ENCODE measurements around the gene FAM180B.

Gene FAM180B

GRCh38 chr11:47569646-47570045 lies 16.8 kb upstream of the FAM180B start:
- no peak for DNase-seq
- ATAC-seq: no peak

GRCh38 chr11:47570651-47571356 lies 15.7 kb upstream of the FAM180B start:
- DNase-seq (no peak), ATAC-seq (no peak)

- no peak for ATAC-seq
Observed at GRCh38 chr11:47571357-47571729, 15.1 kb upstream of the FAM180B start.

GRCh38 chr11:47571895-47572294 lies 14.6 kb upstream of the FAM180B start:
- ATAC-seq (no peak), DNase-seq (no peak)

More at GRCh38 chr11:47571357-47571729, 15.1 kb upstream of the FAM180B start:
- DNase-seq: no peak

GRCh38 chr11:47572715-47573255 lies 13.7 kb upstream of the FAM180B start:
- ATAC-seq: no peak
- no peak for DNase-seq

GRCh38 chr11:47573321-47573720 lies 13.2 kb upstream of the FAM180B start:
- no peak for ATAC-seq
- no peak for DNase-seq

GRCh38 chr11:47577460-47578041 lies 8.9 kb upstream of the FAM180B start:
- ATAC-seq (no peak), DNase-seq (no peak)

GRCh38 chr11:47578524-47579494 lies 7.7 kb upstream of the FAM180B start, which contains the start of the genes KBTBD4 and NDUFS3:
TSS of gene KBTBD4 (minus strand) at chr11:47578970. CDS start at chr11:47578951, 19 bp downstream.
TSS of gene NDUFS3 (plus strand) at chr11:47579074. CDS start at chr11:47579092, 18 bp downstream.
- DNase-seq (peak; percentile 89), ATAC-seq (peak; percentile 94)

- no peak for DNase-seq
- no peak for ATAC-seq
Observed at GRCh38 chr11:47583844-47584243, 2.6 kb upstream of the FAM180B start.

- ATAC-seq (no peak), DNase-seq (no peak)
Observed at GRCh38 chr11:47587039-47587716, 700 bp downstream of the FAM180B start.

- ATAC-seq: no peak
- DNase-seq: no peak
Observed at GRCh38 chr11:47587723-47588326, 1.3 kb downstream of the FAM180B start.

GRCh38 chr11:47589118-47589517 lies 2.6 kb downstream of the FAM180B start:
- DNase-seq (no peak), ATAC-seq (no peak)

GRCh38 chr11:47589584-47589976 lies 3.1 kb downstream of the FAM180B start:
- no peak for ATAC-seq
- no peak for DNase-seq

- ATAC-seq: no peak
- DNase-seq: no peak
Observed at GRCh38 chr11:47589977-47590861, 3.7 kb downstream of the FAM180B start.

GRCh38 chr11:47591764-47592163 lies 5.3 kb downstream of the FAM180B start:
- ATAC-seq: no peak
- no peak for DNase-seq

GRCh38 chr11:47592251-47592650 lies 5.8 kb downstream of the FAM180B start:
- no peak for ATAC-seq
- DNase-seq: no peak

GRCh38 chr11:47592970-47593369 lies 6.5 kb downstream of the FAM180B start:
- ATAC-seq (no peak), DNase-seq (no peak)

GRCh38 chr11:47593492-47593933 lies 7.0 kb downstream of the FAM180B start:
- DNase-seq: no peak

GRCh38 chr11:47593934-47594855 lies 7.7 kb downstream of the FAM180B start, which contains the start of gene C1QTNF4:
TSS of gene C1QTNF4 (minus strand) at chr11:47594411. CDS start at chr11:47590810, 3,601 bp downstream.
- no peak for ATAC-seq
- no peak for DNase-seq

More at GRCh38 chr11:47593492-47593933, 7.0 kb downstream of the FAM180B start:
- ATAC-seq: no peak

All from stimulated activated naive CD8-positive, alpha-beta T cell treated with anti-CD3 and anti-CD28 coated beads, Interleukin-15, Interleukin-2, amounts not matched to agents 100 U/mL and 50 U/mL, for 24 hours (primary cell).